CD14-positive monocyte (primary cell): ENCODE results near the gene SLC16A12. TPM values are rescaled to one million over a fixed set of nuclear protein-coding genes. Genes with fewer than 3 reads are reported as not detected.

Experiments
- DNase-seq, 3 donors: peaks; one replicate each; pipeline ENCODE4 v3.0.0-alpha.2; 2011 to 2022
- H2AFZ ChIP-seq: 2 replicates; pipeline ENCODE4 v1.6.0; 2012; ENCODE audit warnings: mild to moderate bottlenecking, low read depth, low read length, inconsistent platforms; ENCODE audit not compliant: insufficient read depth, poor library complexity, severe bottlenecking
- H3K27ac ChIP-seq, 2 donors: 1 replicate in 1 of 2; 2 replicates in 1 of 2; pipeline ENCODE4 v1.5.1; 2012 to 2013; ENCODE audit warnings: low read length in 2 of 2, control low read depth in 1 of 2, inconsistent platforms in 1 of 2, low read depth in 1 of 2, mild to moderate bottlenecking in 1 of 2
- H3K27me3 ChIP-seq, 2 donors: one replicate each; pipeline versions ENCODE4 v1.6.0 to v1.6.1; 2011 to 2013; ENCODE audit warnings: low read length in 2 of 2; ENCODE audit not compliant: control insufficient read depth in 2 of 2, insufficient read depth in 2 of 2
- H3K36me3 ChIP-seq, 2 donors: replicated peaks in 1 of 2; 1 replicate in 1 of 2; 2 replicates in 1 of 2; pipeline versions ENCODE4 v1.5.1 to v1.6.1; 2012 to 2013; ENCODE audit warnings: low read length in 2 of 2, control low read depth in 1 of 2, inconsistent platforms in 1 of 2, mild to moderate bottlenecking in 1 of 2; ENCODE audit not compliant: insufficient read depth in 2 of 2, control insufficient read depth in 1 of 2
- H3K4me1 ChIP-seq, 2 donors: 1 replicate in 1 of 2; 2 replicates in 1 of 2; pipeline versions ENCODE4 v1.5.1 to v1.6.1; 2012 to 2013; ENCODE audit warnings: low read length in 2 of 2, control low read depth in 1 of 2, inconsistent platforms in 1 of 2, mild to moderate bottlenecking in 1 of 2, moderate library complexity in 1 of 2; ENCODE audit not compliant: insufficient read depth in 2 of 2, control insufficient read depth in 1 of 2
- H3K4me2 ChIP-seq: replicated peaks from 2 replicates; pipeline ENCODE3; 2012; ENCODE audit warnings: low read length, moderate library complexity, mild to moderate bottlenecking; ENCODE audit not compliant: poor library complexity, severe bottlenecking; ENCODE audit errors: extremely low read depth
- H3K4me3 ChIP-seq, 3 experiments: fragments of 200-600 bp in 1 of 3; sonication (generic) in 1 of 3; replicated peaks in 1 of 3; 1 replicate in 2 of 3; 2 replicates in 1 of 3; pipeline ENCODE4 v1.5.1; 2011 to 2013; ENCODE audit warnings: low read length in 3 of 3, mild to moderate bottlenecking in 3 of 3, control low read depth in 2 of 3, low read depth in 2 of 3, inconsistent platforms in 1 of 3, moderate library complexity in 1 of 3
- H3K79me2 ChIP-seq: 2 replicates; pipeline ENCODE4 v1.6.0; 2012; ENCODE audit warnings: mild to moderate bottlenecking, control low read depth, inconsistent platforms, low read length, moderate library complexity; ENCODE audit not compliant: insufficient read depth
- H3K9ac ChIP-seq: 2 replicates; pipeline ENCODE4 v1.6.0; 2017; ENCODE audit warnings: low read length, mild to moderate bottlenecking; ENCODE audit not compliant: insufficient read depth, poor library complexity, severe bottlenecking
- H3K9me3 ChIP-seq, 2 donors: replicated peaks in 1 of 2; 1 replicate in 1 of 2; 2 replicates in 1 of 2; pipeline versions ENCODE4 v1.5.1 to v1.6.1; 2012 to 2013; ENCODE audit warnings: low read length in 2 of 2, control low read depth in 1 of 2; ENCODE audit not compliant: control insufficient read depth in 1 of 2, insufficient read depth in 1 of 2
- H4K20me1 ChIP-seq: 2 replicates; pipeline ENCODE4 v1.6.0; 2012; ENCODE audit warnings: mild to moderate bottlenecking, low read length, control low read depth, moderate library complexity; ENCODE audit not compliant: insufficient read depth
- H3K27ac Mint-ChIP-seq, 7 donors: one replicate each; pipeline ENCODE4 v1.8.0; 2020; ENCODE audit warnings: mild to moderate bottlenecking in 7 of 7, mixed read lengths in 7 of 7, moderate library complexity in 6 of 7, inconsistent platforms in 2 of 7
- H3K27me3 Mint-ChIP-seq, 3 donors: one replicate each; pipeline ENCODE4 v1.8.0; 2021 to 2022; ENCODE audit warnings: low read depth in 3 of 3, mild to moderate bottlenecking in 3 of 3, mixed read lengths in 3 of 3, moderate library complexity in 3 of 3, inconsistent platforms in 1 of 3
- H3K36me3 Mint-ChIP-seq, 2 donors: one replicate each; pipeline ENCODE4 v1.8.0; 2020; ENCODE audit warnings: mixed read lengths in 2 of 2, inconsistent platforms in 1 of 2, mild to moderate bottlenecking in 1 of 2
- H3K4me1 Mint-ChIP-seq: one replicate; pipeline ENCODE4 v1.8.0; 2020; ENCODE audit warnings: mild to moderate bottlenecking, mixed read lengths
- H3K4me3 Mint-ChIP-seq, 2 donors: one replicate each; pipeline ENCODE4 v1.8.0; 2020; ENCODE audit warnings: mild to moderate bottlenecking in 2 of 2, mixed read lengths in 2 of 2, moderate library complexity in 1 of 2
- H3K9me3 Mint-ChIP-seq, 7 donors: one replicate each; pipeline ENCODE4 v1.8.0; 2020 to 2022; ENCODE audit warnings: mixed read lengths in 7 of 7, mild to moderate bottlenecking in 6 of 7, moderate library complexity in 6 of 7, inconsistent platforms in 2 of 7
- WGBS: methylation state at CpG from one replicate; pipeline ENCODE4 v1.1.5; 2013; ENCODE audit warnings: missing lambda C conversion rate; ENCODE audit not compliant: insufficient coverage; 5-methylcytosine and 5-hydroxymethylcytosine counted together
- intact Hi-C, 2 donors: fragments of 100-400 bp; cut with micrococcal nuclease; formaldehyde crosslinking; loops; one replicate each; pipeline versions ENCODE4 v1.15.0 to v1.15.1; 2023
- polyA plus RNA-seq, 3 donors: library from polyadenylated mRNA; depleted of rRNA in 1 of 3; unstranded in 2 of 3; stranded (reverse) in 1 of 3; fragments of 300-500 nt in 2 of 3; fragments of >200 nt in 1 of 3; fragmentation: Illumina TruSeq in 2 of 3; gene quantifications; 1 replicate in 2 of 3; 2 replicates in 1 of 3; pipeline ENCODE4 v1.2.3, GENCODE V29; 2012 to 2021
- TF ChIP-seq, protein P1 (sequence below): fragments of 200-600 bp; IDR thresholded peaks from one replicate; pipeline ENCODE4 v1.8.0; 2022; ENCODE audit warnings: antibody characterized with exemption, mild to moderate bottlenecking

The SLC16A12 gene
- polyA plus RNA-seq, 3 donors, result 0.04 TPM; not detected in 2

DNA sequence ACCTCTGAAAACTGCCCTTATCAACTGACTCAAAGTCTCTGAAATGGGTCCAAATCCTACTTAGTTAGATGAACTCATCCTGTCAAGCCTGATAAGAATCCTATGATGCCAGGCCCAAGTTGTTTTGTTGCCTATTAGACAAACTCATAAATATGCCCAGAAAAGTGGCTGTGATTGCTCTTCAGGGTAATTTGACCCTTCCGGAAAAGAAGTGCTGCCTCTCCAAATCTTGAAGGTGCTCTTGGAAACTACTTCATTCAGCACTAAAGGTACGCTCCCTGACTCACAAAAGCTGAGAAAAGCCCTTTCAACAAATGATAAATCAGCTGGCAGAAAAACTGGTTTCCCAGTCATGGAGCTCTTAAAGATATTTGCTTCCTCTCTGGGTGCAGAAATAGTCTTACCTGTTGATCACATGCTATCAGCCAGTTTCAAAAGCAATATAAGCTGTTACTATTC, 114.3 kb downstream of the SLC16A12 start:
- no peak overlapping the region for H3K27ac Mint-ChIP-seq

DNA sequence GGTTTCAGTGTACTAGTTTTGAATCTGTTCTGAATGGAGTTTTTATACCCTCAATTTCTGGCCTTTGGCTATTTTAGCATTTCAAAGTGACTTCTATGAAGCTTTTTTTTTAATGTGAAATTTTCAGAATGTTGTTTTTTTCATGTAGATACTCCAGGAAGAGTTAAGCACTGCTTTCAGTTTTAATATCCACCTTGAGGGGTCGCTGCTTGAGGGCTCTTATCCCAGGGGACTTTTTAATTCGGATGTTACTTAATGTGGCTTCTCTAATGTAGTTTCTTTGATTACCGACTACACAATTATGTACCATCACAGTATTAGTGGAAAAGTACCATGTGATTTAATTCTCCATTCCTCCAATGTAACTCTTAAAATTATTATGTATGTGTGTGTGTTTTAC, 115.8 kb downstream of the SLC16A12 start:
- no peak overlapping the region for H2AFZ ChIP-seq
- no peak overlapping the region for H3K9ac ChIP-seq
- Mint-ChIP-seq H3K27ac (peak overlapping the region in 1 of 7 donors; percentile 16), H3K36me3 (peaks cover 38 to 47% of the 10 kb centered on the region in 2 donors), H3K4me1 (peaks cover 31% of the 10 kb centered on the region), H3K27me3 (peaks cover 0 to 4% (median 0%) of the 10 kb centered on the region in 3 donors), H3K9me3 (peaks cover 0 to 3% (median 0%) of the 10 kb centered on the region in 7 donors), H3K4me3 (no peak overlapping the region)
- TF ChIP-seq, protein P1, sequence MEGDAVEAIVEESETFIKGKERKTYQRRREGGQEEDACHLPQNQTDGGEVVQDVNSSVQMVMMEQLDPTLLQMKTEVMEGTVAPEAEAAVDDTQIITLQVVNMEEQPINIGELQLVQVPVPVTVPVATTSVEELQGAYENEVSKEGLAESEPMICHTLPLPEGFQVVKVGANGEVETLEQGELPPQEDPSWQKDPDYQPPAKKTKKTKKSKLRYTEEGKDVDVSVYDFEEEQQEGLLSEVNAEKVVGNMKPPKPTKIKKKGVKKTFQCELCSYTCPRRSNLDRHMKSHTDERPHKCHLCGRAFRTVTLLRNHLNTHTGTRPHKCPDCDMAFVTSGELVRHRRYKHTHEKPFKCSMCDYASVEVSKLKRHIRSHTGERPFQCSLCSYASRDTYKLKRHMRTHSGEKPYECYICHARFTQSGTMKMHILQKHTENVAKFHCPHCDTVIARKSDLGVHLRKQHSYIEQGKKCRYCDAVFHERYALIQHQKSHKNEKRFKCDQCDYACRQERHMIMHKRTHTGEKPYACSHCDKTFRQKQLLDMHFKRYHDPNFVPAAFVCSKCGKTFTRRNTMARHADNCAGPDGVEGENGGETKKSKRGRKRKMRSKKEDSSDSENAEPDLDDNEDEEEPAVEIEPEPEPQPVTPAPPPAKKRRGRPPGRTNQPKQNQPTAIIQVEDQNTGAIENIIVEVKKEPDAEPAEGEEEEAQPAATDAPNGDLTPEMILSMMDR, result peak; percentile 34
- H3K4me3 ChIP-seq, result no peak overlapping the region
- peaks cover 47% of the 10 kb centered on the region for H3K79me2 ChIP-seq
- peaks cover 13% of the 10 kb centered on the region in 2 donors for H3K4me1 ChIP-seq
- WGBS, result no CpG with 5 or more reads among the region's 3 CpGs
- no peaks in the 10 kb centered on the region for H3K27me3 ChIP-seq
- no peaks in the 10 kb centered on the region for H3K9me3 ChIP-seq
- intact Hi-C loops, result loop anchor here in 1 of 2 donors (10.0 kb wide), 1 partner anchor 115 kb away; the partner anchor contains the start of gene IFIT2
- DNase-seq, result no peak
- H3K4me2 ChIP-seq, result no peak overlapping the region
- H3K36me3 ChIP-seq, result peaks cover 14 to 44% of the 10 kb centered on the region in 2 donors
- no peak overlapping the region for H3K27ac ChIP-seq
- peaks cover 67% of the 10 kb centered on the region for H4K20me1 ChIP-seq

More for the DNA sequence above, 114.3 kb downstream of the SLC16A12 start:
- Mint-ChIP-seq H3K4me1 (peaks cover 22% of the 10 kb centered on the region), H3K36me3 (peaks cover 36 to 45% of the 10 kb centered on the region in 2 donors), H3K4me3 (no peak overlapping the region), H3K9me3 (peaks cover 0 to 2% (median 0%) of the 10 kb centered on the region in 7 donors), H3K27me3 (peaks cover 0 to 1% (median 0%) of the 10 kb centered on the region in 3 donors)
- H3K4me2 ChIP-seq, result no peak overlapping the region
- H3K4me1 ChIP-seq, result peaks cover 6% of the 10 kb centered on the region in 2 donors
- peaks cover 62% of the 10 kb centered on the region for H4K20me1 ChIP-seq
- no peak overlapping the region for H2AFZ ChIP-seq
- H3K9me3 ChIP-seq, result no peaks in the 10 kb centered on the region
- no peak overlapping the region for H3K9ac ChIP-seq
- H3K27ac ChIP-seq, result no peak overlapping the region
- DNase-seq, result no peak
- TF ChIP-seq, protein P1, result no peak
- H3K27me3 ChIP-seq, result no peaks in the 10 kb centered on the region
- peaks cover 14 to 44% of the 10 kb centered on the region in 2 donors for H3K36me3 ChIP-seq
- WGBS, result 95% methylated on average over 2 of the region's 2 CpGs
- H3K4me3 ChIP-seq, result no peak overlapping the region
- intact Hi-C loops, result loop anchor here (10.0 kb wide), 2 partner anchors 144 to 284 kb away; partner anchors contain the start of gene KIF20B (in 1 of the 2)
- H3K79me2 ChIP-seq, result peaks cover 32% of the 10 kb centered on the region
